Psoas muscle (tissue), 8 donors: ENCODE data around the gene PTOV1. TPM values are rescaled to one million over a fixed set of nuclear protein-coding genes. Genes with fewer than 3 reads are reported as not detected.

Experiments used
- ATAC-seq, 4 donors: fragments of 200-7000 bp; cut with Tn5 transposase; one replicate each; pipeline ENCODE4 v1.9.1; 2020; ENCODE audit warnings: moderate library complexity in 3 of 4, mild to moderate bottlenecking in 2 of 4
- DNase-seq, 2 donors: peaks; one replicate each; pipeline ENCODE4 v3.0.0-alpha.2; 2020
- H3K27ac ChIP-seq: fragments of 200-600 bp; one replicate; pipeline ENCODE4 v1.8.0; 2022
- H3K27me3 ChIP-seq, 3 donors: fragments of 200-600 bp in 1 of 3; one replicate each; pipeline versions ENCODE4 v1.6.1 to v1.8.0; 2013 to 2022; ENCODE audit warnings: low read length in 2 of 3, mild to moderate bottlenecking in 2 of 3, moderate library complexity in 1 of 3; ENCODE audit not compliant: insufficient read depth in 3 of 3
- H3K36me3 ChIP-seq, 2 donors: fragments of 200-600 bp in 1 of 2; one replicate each; pipeline versions ENCODE4 v1.6.1 to v1.8.0; 2013 to 2022; ENCODE audit warnings: low read depth in 1 of 2, mild to moderate bottlenecking in 1 of 2, moderate library complexity in 1 of 2; ENCODE audit not compliant: insufficient read depth in 1 of 2
- H3K4me1 ChIP-seq: fragments of 200-600 bp; one replicate; pipeline ENCODE4 v1.8.0; 2022
- H3K4me3 ChIP-seq: fragments of 200-600 bp; one replicate; pipeline ENCODE4 v1.8.0; 2022; ENCODE audit warnings: mild to moderate bottlenecking
- H3K9me3 ChIP-seq: fragments of 200-600 bp; one replicate; pipeline ENCODE4 v1.8.0; 2022
- WGBS, 3 donors: extraction: QIAGEN DNeasy Blood & Tissue Kit; methylation state at CpG; one replicate each; pipeline versions ENCODE4 v1.1.6 to v1.1.7; 2013; 5-methylcytosine and 5-hydroxymethylcytosine counted together
- intact Hi-C, 2 donors: fragments of 100-400 bp; cut with DNase I; formaldehyde crosslinking; loops; one replicate each; pipeline versions ENCODE4 v1.11.0 to v1.14.2; 2022
- polyA plus RNA-seq, 3 donors: library from polyadenylated mRNA; stranded (reverse); fragments of 200-250 nt; gene quantifications; one replicate each; pipeline ENCODE4 v1.2.3, GENCODE V29; 2013
- total RNA-seq, 4 donors: library from RNA; stranded (reverse); fragmentation: NEBNext Ultra II Directional in 2 of 4; extraction: Animal tissue kit (Norgen Biotek cat#: 25700) in 2 of 4; gene quantifications; one replicate each; pipeline versions ENCODE4 v1.2.1 to v1.2.4, GENCODE V29; 2021 to 2023
- TF ChIP-seq, protein P1 (sequence below): fragments of 200-600 bp; IDR thresholded peaks from one replicate; pipeline ENCODE4 v1.8.0; 2022; ENCODE audit warnings: antibody characterized with exemption
- donor health status: healthy with polysubstance abuse.
- donor health status: DM: no; HTN: no; CAD: no; lungs with moderate emphysema.
- donor health status: Bipolar disorder and iron deficiency.
- donor health status: healthy.
- donor health status: DM: yes; HTN: yes; CAD: no.
- donor health status: DM: no; HTN: no; CAD: no.
- donor health status: DM: no; HTN: no; CAD: no.
- donor health status: DM: yes; HTN: yes; CAD: no.

PTOV1 gene
- total and polyA plus RNA-seq, 7 donors, result 72.1 to 189 (median 122) TPM

DNA sequence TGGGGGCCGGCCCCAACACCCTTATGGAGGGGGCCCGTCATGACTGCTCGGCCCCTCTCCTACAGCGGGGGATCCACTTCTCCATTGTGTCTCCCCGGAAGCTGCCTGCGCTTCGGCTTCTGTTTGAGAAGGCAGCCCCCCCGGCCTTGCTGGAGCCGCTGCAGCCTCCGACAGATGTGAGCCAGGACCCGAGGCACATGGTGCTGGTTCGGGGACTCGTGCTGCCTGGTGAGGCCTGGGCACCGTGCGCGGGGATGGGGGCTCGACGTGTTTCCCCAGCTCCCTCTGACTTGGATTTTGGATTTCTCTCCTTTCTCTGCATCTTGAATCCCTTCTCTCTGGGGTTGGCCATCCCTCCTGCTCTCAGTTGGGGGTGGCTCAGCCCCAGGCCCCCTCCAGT lies 21.2 kb upstream of the PTOV1 start:
- ATAC-seq (no peak), DNase-seq (no peak)
- Histone ChIP-seq H3K4me3 (no peak overlapping the region), H3K9me3 (no peaks in the 10 kb centered on the region), H3K27ac (peak overlapping the region; percentile 53), H3K4me1 (peaks cover 36% of the 10 kb centered on the region), H3K27me3 (no peaks in the 10 kb centered on the region), H3K36me3 (peaks cover 0 to 69% of the 10 kb centered on the region in 2 donors)
- intact Hi-C loops, result no loop called here
- TF ChIP-seq, protein P1, sequence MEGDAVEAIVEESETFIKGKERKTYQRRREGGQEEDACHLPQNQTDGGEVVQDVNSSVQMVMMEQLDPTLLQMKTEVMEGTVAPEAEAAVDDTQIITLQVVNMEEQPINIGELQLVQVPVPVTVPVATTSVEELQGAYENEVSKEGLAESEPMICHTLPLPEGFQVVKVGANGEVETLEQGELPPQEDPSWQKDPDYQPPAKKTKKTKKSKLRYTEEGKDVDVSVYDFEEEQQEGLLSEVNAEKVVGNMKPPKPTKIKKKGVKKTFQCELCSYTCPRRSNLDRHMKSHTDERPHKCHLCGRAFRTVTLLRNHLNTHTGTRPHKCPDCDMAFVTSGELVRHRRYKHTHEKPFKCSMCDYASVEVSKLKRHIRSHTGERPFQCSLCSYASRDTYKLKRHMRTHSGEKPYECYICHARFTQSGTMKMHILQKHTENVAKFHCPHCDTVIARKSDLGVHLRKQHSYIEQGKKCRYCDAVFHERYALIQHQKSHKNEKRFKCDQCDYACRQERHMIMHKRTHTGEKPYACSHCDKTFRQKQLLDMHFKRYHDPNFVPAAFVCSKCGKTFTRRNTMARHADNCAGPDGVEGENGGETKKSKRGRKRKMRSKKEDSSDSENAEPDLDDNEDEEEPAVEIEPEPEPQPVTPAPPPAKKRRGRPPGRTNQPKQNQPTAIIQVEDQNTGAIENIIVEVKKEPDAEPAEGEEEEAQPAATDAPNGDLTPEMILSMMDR, result no peak
- WGBS, 3 donors, result 89 to 93% (median 90%) methylated on average over 18 of the region's 18 CpGs

DNA sequence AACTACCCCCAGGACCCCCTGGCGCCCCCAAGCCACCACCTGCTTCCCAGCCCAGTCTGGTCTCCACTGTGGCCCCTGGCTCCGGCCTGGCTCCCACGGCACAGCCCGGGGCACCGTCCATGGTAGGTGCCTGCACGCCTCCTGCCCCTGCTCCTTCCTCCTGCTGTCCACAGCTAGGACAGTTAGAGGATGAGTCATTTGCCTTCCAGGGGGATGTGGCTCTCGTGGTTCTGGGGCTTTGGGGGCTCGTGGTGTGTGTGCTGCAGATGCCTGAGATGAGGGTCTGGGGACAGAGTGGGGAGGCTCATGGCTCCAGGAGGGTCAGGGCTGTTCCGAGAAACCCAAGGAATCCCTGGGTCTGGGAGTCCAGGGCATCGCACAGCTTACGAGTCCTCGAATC lies 20.2 kb upstream of the PTOV1 start:
- TF ChIP-seq, protein P1, result no peak
- Histone ChIP-seq H3K4me3 (no peak overlapping the region), H3K36me3 (peaks cover 0 to 80% of the 10 kb centered on the region in 2 donors), H3K27me3 (no peaks in the 10 kb centered on the region), H3K27ac (no peak overlapping the region), H3K9me3 (no peaks in the 10 kb centered on the region), H3K4me1 (peaks cover 36% of the 10 kb centered on the region)
- intact Hi-C loops, result no loop called here
- ATAC-seq, result no peak
- WGBS, 3 donors, result 93 to 95% (median 93%) methylated on average over 10 to 12 of the region's 12 CpGs
- DNase-seq, result no peak

DNA sequence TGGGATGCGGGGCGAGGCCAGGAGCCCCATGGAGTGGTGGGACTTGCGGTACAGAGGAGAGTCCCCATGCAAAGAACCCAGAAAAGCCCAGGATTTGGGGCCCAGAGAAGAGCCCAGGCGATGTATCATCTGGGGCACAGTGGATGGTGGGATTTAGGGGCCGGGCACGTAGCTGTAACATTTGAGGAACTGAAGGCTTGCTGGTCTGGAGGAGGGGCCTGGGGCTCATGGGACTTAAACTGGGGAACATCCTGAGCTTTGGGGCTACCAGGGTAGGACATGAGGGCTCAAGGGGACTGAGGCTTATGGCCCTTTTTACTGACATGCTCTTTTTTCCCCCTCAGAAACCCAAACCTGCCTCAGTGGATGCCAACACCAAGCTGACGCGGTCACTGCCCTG lies 19.4 kb upstream of the PTOV1 start:
- Histone ChIP-seq H3K36me3 (peaks cover 3 to 87% of the 10 kb centered on the region in 2 donors), H3K4me1 (peaks cover 31% of the 10 kb centered on the region), H3K27ac (peak overlapping the region; percentile 89), H3K27me3 (no peaks in the 10 kb centered on the region), H3K9me3 (no peaks in the 10 kb centered on the region), H3K4me3 (no peak overlapping the region)
- TF ChIP-seq, protein P1, result no peak
- no peak for DNase-seq
- ATAC-seq, result no peak
- 94 to 97% (median 96%) methylated on average over 8 of the region's 8 CpGs for WGBS, 3 donors
- intact Hi-C loops, result no loop called here

DNA sequence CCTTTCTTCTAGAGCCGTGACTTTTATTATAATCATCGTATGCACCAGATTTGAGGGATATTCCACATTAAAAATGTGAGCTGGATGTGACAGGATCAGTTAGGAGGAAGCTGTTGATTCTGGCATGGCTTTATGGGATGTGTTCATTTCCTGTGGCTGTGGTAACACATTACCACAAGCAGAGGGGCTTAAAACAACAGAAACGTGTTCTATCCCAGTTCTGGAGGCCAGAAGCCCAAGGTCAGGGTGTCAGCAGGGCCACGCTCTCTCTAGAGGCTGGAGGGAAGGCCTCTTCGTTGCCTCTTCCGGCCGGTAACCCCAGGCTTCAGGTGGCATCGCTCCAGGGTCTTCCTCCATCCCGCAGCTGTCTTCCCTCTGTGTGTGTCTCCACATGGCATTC lies 18.4 kb upstream of the PTOV1 start:
- WGBS, 3 donors, result 38 to 54% (median 43%) methylated on average over 9 of the region's 9 CpGs
- ATAC-seq, result peak in 1 of 4 donors; percentile 16
- H3K4me1 ChIP-seq, result peaks cover 31% of the 10 kb centered on the region
- DNase-seq, result no peak
- no peaks in the 10 kb centered on the region for H3K9me3 ChIP-seq
- no peak overlapping the region for H3K4me3 ChIP-seq
- H3K36me3 ChIP-seq, result peaks cover 3 to 87% of the 10 kb centered on the region in 2 donors
- no peaks in the 10 kb centered on the region for H3K27me3 ChIP-seq
- intact Hi-C loops, result loop anchor here in 1 of 2 donors (2.0 kb wide), 1 partner anchor 14 kb away; the partner anchor contains the start of gene MED25
- TF ChIP-seq, protein P1, result no peak
- H3K27ac ChIP-seq, result peak overlapping the region; percentile 89

DNA sequence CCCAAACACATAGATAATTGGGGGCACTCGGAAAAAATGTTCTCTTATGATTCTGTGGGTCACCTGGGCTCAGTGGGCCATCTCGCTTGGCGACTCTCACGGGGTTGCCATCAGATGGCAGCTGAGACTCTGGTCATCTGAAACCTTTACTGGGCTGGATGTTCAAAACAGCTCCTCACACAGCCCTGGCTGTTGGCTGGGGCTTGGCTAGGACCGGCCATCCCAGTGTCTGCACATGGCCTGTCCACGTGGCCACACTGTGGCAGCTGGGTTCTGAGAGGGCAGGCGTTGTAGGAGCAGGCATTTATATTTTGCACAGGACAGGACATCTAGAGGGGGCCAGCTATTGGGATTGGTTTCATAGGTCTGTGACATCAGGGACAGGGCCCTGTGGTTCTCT lies 17.4 kb upstream of the PTOV1 start:
- 29 to 61% (median 37%) methylated on average over 7 of the region's 7 CpGs for WGBS, 3 donors
- no peak overlapping the region for H3K4me3 ChIP-seq
- H3K4me1 ChIP-seq, result peaks cover 29% of the 10 kb centered on the region
- peaks cover 3 to 88% of the 10 kb centered on the region in 2 donors for H3K36me3 ChIP-seq
- no peaks in the 10 kb centered on the region for H3K27me3 ChIP-seq
- TF ChIP-seq, protein P1, result no peak
- no peaks in the 10 kb centered on the region for H3K9me3 ChIP-seq
- intact Hi-C loops, result loop anchor here in 1 of 2 donors (2.0 kb wide), 1 partner anchor 15 kb away; the partner anchor contains the start of gene MED25
- DNase-seq, result peak; percentile 65 to 92
- peak; percentile 88 to 93 (median 90) for ATAC-seq
- peak overlapping the region; percentile 89 for H3K27ac ChIP-seq
